Measurements from ENCODE around the gene RAPGEF1. TPM values are rescaled to one million over a fixed set of nuclear protein-coding genes. Genes with fewer than 3 reads are reported as not detected.

RAPGEF1 gene
- total and polyA plus RNA-seq, 8 donors = 17.1 to 62.6 (median 44.8) TPM

DNA sequence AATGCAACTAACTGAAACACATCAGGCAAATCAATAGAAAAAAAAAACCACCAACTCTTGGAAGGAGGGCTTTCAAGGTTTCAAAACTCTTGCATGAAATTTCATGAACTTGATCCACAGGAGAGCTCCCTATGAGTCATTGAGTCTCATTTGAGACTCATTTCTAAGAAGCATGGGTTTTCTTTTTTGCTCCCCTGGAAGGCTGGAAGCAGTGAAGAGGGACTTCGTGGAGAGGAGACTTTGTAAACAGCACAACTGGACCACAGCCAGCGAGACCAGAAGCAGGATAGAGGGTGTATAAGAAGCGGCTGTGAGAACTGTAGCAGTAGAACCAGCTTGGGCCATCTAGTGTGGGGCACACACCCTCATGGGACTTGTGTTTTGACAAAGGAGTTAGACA is 41.2 kb upstream of the RAPGEF1 start:
- no peaks in the 10 kb centered on the region for H3K9me3 ChIP-seq
- no peak overlapping the region for H3K27ac ChIP-seq
- DNase-seq = no peak
- no peaks in the 10 kb centered on the region for H3K27me3 ChIP-seq
- no peaks in the 10 kb centered on the region for H3K36me3 ChIP-seq
- TF ChIP-seq, protein P1, sequence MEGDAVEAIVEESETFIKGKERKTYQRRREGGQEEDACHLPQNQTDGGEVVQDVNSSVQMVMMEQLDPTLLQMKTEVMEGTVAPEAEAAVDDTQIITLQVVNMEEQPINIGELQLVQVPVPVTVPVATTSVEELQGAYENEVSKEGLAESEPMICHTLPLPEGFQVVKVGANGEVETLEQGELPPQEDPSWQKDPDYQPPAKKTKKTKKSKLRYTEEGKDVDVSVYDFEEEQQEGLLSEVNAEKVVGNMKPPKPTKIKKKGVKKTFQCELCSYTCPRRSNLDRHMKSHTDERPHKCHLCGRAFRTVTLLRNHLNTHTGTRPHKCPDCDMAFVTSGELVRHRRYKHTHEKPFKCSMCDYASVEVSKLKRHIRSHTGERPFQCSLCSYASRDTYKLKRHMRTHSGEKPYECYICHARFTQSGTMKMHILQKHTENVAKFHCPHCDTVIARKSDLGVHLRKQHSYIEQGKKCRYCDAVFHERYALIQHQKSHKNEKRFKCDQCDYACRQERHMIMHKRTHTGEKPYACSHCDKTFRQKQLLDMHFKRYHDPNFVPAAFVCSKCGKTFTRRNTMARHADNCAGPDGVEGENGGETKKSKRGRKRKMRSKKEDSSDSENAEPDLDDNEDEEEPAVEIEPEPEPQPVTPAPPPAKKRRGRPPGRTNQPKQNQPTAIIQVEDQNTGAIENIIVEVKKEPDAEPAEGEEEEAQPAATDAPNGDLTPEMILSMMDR (IDR thresholded peaks at IDR 0.05) = no peak
- H3K4me3 ChIP-seq = no peak overlapping the region
- intact Hi-C loops (cut with DNase I) = no loop called here
- ATAC-seq = no peak
- H3K4me1 ChIP-seq = no peaks in the 10 kb centered on the region
- 27 to 32% methylated on average over 3 of the region's 3 CpGs for WGBS, 2 donors
- FAIRE-seq = no peak

GRCh38 chr9:131776473-131776872 is 36.6 kb upstream of the RAPGEF1 start:
- no peak for DNase-seq
- TF ChIP-seq, protein P1 (IDR thresholded peaks at IDR 0.05) = no peak
- Histone ChIP-seq H3K9me3 (no peaks in the 10 kb centered on the region), H3K4me1 (no peaks in the 10 kb centered on the region), H3K4me3 (no peak overlapping the region), H3K27ac (no peak overlapping the region), H3K27me3 (no peaks in the 10 kb centered on the region), H3K36me3 (no peaks in the 10 kb centered on the region)
- FAIRE-seq = no peak
- 17 to 29% methylated on average over 7 of the region's 7 CpGs for WGBS, 2 donors
- intact Hi-C loops (cut with DNase I) = loop anchor here in 1 of 3 donors (10.0 kb wide), 1 partner anchor 398 kb away; no protein-coding TSS in a partner anchor
- ATAC-seq = peak in 1 of 4 donors; percentile 65

DNA sequence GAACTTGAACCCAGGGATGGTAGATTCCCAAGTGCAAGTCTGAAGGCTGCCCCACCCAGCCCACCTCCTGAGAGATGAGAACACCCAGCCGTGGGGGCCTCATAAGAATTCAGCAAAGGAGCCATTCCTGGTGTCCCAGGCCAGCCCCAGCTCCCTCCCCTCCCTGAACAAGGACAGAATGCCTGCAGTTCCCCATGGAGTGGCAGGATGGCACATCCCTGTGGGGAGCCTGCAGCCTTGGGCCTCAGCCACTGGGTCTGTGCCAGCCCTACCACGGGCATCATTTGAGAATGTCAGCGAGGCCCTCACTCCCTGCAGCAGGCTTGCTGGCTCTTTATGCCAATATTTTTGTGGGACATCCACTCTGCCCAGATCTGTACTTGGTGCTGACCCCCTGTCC is 36.2 kb upstream of the RAPGEF1 start:
- Histone ChIP-seq H3K27me3 (no peaks in the 10 kb centered on the region), H3K36me3 (no peaks in the 10 kb centered on the region), H3K4me1 (no peaks in the 10 kb centered on the region), H3K27ac (no peak overlapping the region), H3K9me3 (no peaks in the 10 kb centered on the region), H3K4me3 (no peak overlapping the region)
- TF ChIP-seq, protein P1 (IDR thresholded peaks at IDR 0.05) = no peak
- intact Hi-C loops (cut with DNase I) = loop anchor here in 1 of 3 donors (10.0 kb wide), 1 partner anchor 399 kb away; no protein-coding TSS in a partner anchor
- ATAC-seq (no peak), DNase-seq (no peak), FAIRE-seq (no peak)
- WGBS, 2 donors = 37 to 57% methylated on average over 3 of the region's 3 CpGs

DNA sequence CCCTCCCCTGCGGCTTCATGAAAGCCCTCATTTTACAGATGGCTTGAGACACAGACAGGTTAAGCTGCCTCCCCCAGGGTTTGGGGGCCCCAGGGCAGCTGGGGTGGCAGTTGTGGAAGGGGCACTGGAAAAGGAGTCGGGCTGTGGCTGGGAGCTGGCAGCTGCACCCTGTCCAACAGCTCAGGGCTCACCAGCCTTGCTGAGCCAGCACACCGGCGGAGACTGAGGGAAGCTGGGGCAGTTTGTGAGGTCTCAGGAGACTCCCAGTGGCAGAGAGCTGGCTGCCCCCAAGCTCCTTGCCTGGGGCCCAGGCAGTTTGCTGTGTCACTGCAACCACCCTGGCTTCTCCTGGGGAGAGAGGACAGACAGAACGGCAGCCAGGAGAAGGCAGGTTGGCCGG is 34.8 kb upstream of the RAPGEF1 start:
- intact Hi-C loops (cut with DNase I) = loop anchor here in 1 of 3 donors (10.0 kb wide), 1 partner anchor 400 kb away; no protein-coding TSS in a partner anchor
- no peaks in the 10 kb centered on the region for H3K36me3 ChIP-seq
- H3K27ac ChIP-seq = no peak overlapping the region
- ATAC-seq (no peak), FAIRE-seq (no peak), DNase-seq (no peak)
- H3K9me3 ChIP-seq = no peaks in the 10 kb centered on the region
- no peak overlapping the region for H3K4me3 ChIP-seq
- TF ChIP-seq, protein P1 (IDR thresholded peaks at IDR 0.05) = no peak
- no peaks in the 10 kb centered on the region for H3K27me3 ChIP-seq
- 69 to 76% methylated on average over 6 of the region's 6 CpGs for WGBS, 2 donors
- H3K4me1 ChIP-seq = no peaks in the 10 kb centered on the region

DNA sequence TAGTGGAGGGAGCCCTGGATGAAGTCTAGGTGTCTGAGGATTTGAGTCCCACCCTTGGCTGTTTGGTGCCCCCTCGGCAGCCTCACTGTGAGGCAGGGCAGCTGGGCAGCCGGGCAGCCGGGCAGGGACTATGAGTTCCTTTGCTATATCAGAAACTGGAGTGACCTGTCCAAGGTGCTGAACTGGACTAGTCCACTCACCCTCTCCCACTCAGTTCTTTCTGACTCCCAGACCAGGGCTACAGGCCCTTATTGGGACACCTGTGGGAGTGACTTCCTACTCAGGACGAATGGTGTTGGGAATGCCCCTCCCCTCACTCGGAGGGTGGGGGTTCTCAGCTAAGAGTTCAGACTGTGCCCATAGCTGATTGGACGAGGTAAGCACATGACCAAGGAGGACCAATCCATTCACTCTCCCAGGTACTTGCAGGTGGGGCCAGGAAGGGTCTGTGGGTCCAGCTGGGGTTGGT is 34.1 kb upstream of the RAPGEF1 start:
- H3K4me3 ChIP-seq = no peak overlapping the region
- TF ChIP-seq, protein P1 (IDR thresholded peaks at IDR 0.05) = no peak
- H3K27me3 ChIP-seq = no peaks in the 10 kb centered on the region
- H3K27ac ChIP-seq = no peak overlapping the region
- no peaks in the 10 kb centered on the region for H3K4me1 ChIP-seq
- ATAC-seq (peak in 3 of 4 donors; percentile 70 to 96 (median 90)), DNase-seq (peak in 3 of 6 donors; percentile 45 to 60 (median 55)), FAIRE-seq (no peak)
- intact Hi-C loops (cut with DNase I) = loop anchor here in 1 of 3 donors (10.0 kb wide), 1 partner anchor 401 kb away; no protein-coding TSS in a partner anchor
- H3K9me3 ChIP-seq = no peaks in the 10 kb centered on the region
- 14 to 18% methylated on average over 6 of the region's 6 CpGs for WGBS, 2 donors
- no peaks in the 10 kb centered on the region for H3K36me3 ChIP-seq
